Neuronal stem cell (in vitro differentiated cells): ENCODE data around the gene RIMKLB.

Experiments used
- DNase-seq: peaks from one replicate; pipeline ENCODE4 v3.0.0-alpha.2; 2013; ENCODE audit warnings: low spot score
- H2AFZ ChIP-seq: one replicate; pipeline ENCODE4 v1.6.1; 2013; ENCODE audit warnings: mild to moderate bottlenecking, low read length, inconsistent platforms
- H2AK5ac ChIP-seq: 2 replicates; pipeline ENCODE4 v1.6.1; 2013; ENCODE audit warnings: low read depth, mild to moderate bottlenecking, inconsistent platforms, low read length, moderate library complexity, mixed read lengths
- H2BK120ac ChIP-seq: 2 replicates; pipeline ENCODE4 v1.6.1; 2013; ENCODE audit warnings: low read depth, mild to moderate bottlenecking, inconsistent platforms, low read length, moderate library complexity, mixed read lengths
- H2BK12ac ChIP-seq: one replicate; pipeline ENCODE4 v1.6.1; 2013; ENCODE audit warnings: low read length, inconsistent platforms
- H2BK15ac ChIP-seq: 2 replicates; pipeline ENCODE4 v1.6.1; 2013; ENCODE audit warnings: mild to moderate bottlenecking, low read length, inconsistent platforms, mixed read lengths
- H2BK5ac ChIP-seq: one replicate; pipeline ENCODE4 v1.6.1; 2013; ENCODE audit warnings: inconsistent platforms, mild to moderate bottlenecking, low read length, moderate library complexity
- H3K14ac ChIP-seq: one replicate; pipeline ENCODE4 v1.6.1; 2013; ENCODE audit warnings: low read length, inconsistent platforms
- H3K18ac ChIP-seq: 2 replicates; pipeline ENCODE4 v1.6.1; 2013; ENCODE audit warnings: low read length, inconsistent platforms
- H3K23ac ChIP-seq: 2 replicates; pipeline ENCODE4 v1.6.1; 2013; ENCODE audit warnings: low read depth, mild to moderate bottlenecking, mixed read lengths, low read length, inconsistent platforms; ENCODE audit not compliant: poor library complexity
- H3K27ac ChIP-seq: replicated peaks from 3 replicates; pipeline ENCODE4 v1.5.1; 2013; ENCODE audit warnings: low read length, inconsistent platforms
- H3K27me3 ChIP-seq, 3 experiments: 2 replicates each; pipeline ENCODE4 v1.6.1; 2013; ENCODE audit warnings: low read length in 3 of 3, mild to moderate bottlenecking in 2 of 3, inconsistent platforms in 1 of 3, low read depth in 1 of 3, mixed read lengths in 1 of 3, moderate library complexity in 1 of 3; ENCODE audit not compliant: control insufficient read depth in 3 of 3, insufficient read depth in 3 of 3
- H3K36me3 ChIP-seq, 2 donors: replicated peaks in 1 of 2; 2 replicates each; pipeline ENCODE4 v1.6.1; 2013; ENCODE audit warnings: low read length in 2 of 2; ENCODE audit not compliant: control insufficient read depth in 2 of 2, insufficient read depth in 2 of 2
- H3K4ac ChIP-seq: 2 replicates; pipeline ENCODE4 v1.6.1; 2013; ENCODE audit warnings: inconsistent platforms, mild to moderate bottlenecking, low read length, moderate library complexity
- H3K4me1 ChIP-seq, 2 donors: 1 replicate in 1 of 2; 2 replicates in 1 of 2; pipeline ENCODE4 v1.6.1; 2013; ENCODE audit warnings: low read length in 2 of 2, low read depth in 1 of 2; ENCODE audit not compliant: control insufficient read depth in 2 of 2, insufficient read depth in 1 of 2
- H3K4me2 ChIP-seq: one replicate; pipeline ENCODE4 v1.6.1; 2013; ENCODE audit warnings: mild to moderate bottlenecking, low read length, inconsistent platforms; ENCODE audit not compliant: insufficient read depth, poor library complexity, severe bottlenecking
- H3K4me3 ChIP-seq, 2 donors: 2 replicates each; pipeline ENCODE4 v1.5.1; 2013; ENCODE audit warnings: low read length in 2 of 2, mild to moderate bottlenecking in 2 of 2, inconsistent platforms in 1 of 2, moderate library complexity in 1 of 2
- H3K79me1 ChIP-seq: one replicate; pipeline ENCODE4 v1.6.1; 2013; ENCODE audit warnings: low read depth, mild to moderate bottlenecking, inconsistent platforms, low read length, moderate library complexity
- H3K9ac ChIP-seq: one replicate; pipeline ENCODE4 v1.6.1; 2013; ENCODE audit warnings: mild to moderate bottlenecking, low read depth, low read length, inconsistent platforms; ENCODE audit not compliant: poor library complexity
- H3K9me3 ChIP-seq, 2 donors: replicated peaks in 1 of 2; 2 replicates each; pipeline versions ENCODE3 to v1.6.1; 2013; ENCODE audit warnings: low read length in 2 of 2, mild to moderate bottlenecking in 2 of 2, inconsistent platforms in 1 of 2, low read depth in 1 of 2, mixed read lengths in 1 of 2, moderate library complexity in 1 of 2; ENCODE audit not compliant: control insufficient read depth in 2 of 2, insufficient read depth in 1 of 2
- H4K8ac ChIP-seq: one replicate; pipeline ENCODE4 v1.6.1; 2013; ENCODE audit warnings: low read depth, mild to moderate bottlenecking, inconsistent platforms, low read length, moderate library complexity
- H4K91ac ChIP-seq: one replicate; pipeline ENCODE4 v1.6.1; 2013; ENCODE audit warnings: low read length, low read depth, mild to moderate bottlenecking, inconsistent platforms; ENCODE audit not compliant: poor library complexity
- WGBS, 2 donors: extraction: QIAGEN DNeasy Blood & Tissue Kit; methylation state at CpG; one replicate each; pipeline ENCODE4 v1.1.7; 2013; ENCODE audit warnings: missing lambda C conversion rate in 2 of 2, mixed read lengths in 1 of 2; ENCODE audit not compliant: insufficient read length in 2 of 2, insufficient replicate concordance in 1 of 2; ENCODE audit errors: extremely low coverage in 2 of 2; 5-methylcytosine and 5-hydroxymethylcytosine counted together

The RIMKLB gene

GRCh38 chr12:8697120-8697475 is 693 bp upstream of the RIMKLB start:
- Histone ChIP-seq H2AFZ (peak overlapping the region; percentile 89), H4K91ac (no peak overlapping the region), H2AK5ac (no peak overlapping the region), H3K4me1 (peaks cover 4 to 23% of the 10 kb centered on the region in 2 donors), H3K4me2 (peak overlapping the region; percentile 69), H3K4ac (no peak overlapping the region), H3K9ac (peak overlapping the region; percentile 89), H3K27ac (peak overlapping the region; percentile 90), H4K8ac (no peak overlapping the region), H3K79me1 (peaks cover 1% of the 10 kb centered on the region), H3K14ac (no peak overlapping the region), H2BK120ac (no peak overlapping the region), H3K18ac (peak overlapping the region; percentile 99), H2BK12ac (no peak overlapping the region), H2BK15ac (peak overlapping the region; percentile 84), H2BK5ac (peak overlapping the region; percentile 95), H3K4me3 (peak overlapping the region; percentile 80 to 86), H3K27me3 (no peaks in the 10 kb centered on the region), H3K36me3 (peaks cover 0 to 28% of the 10 kb centered on the region in 2 donors), H3K9me3 (no peaks in the 10 kb centered on the region), H3K23ac (peak overlapping the region; percentile 98)
- no CpG with 5 or more reads among the region's 21 CpGs for WGBS, 2 donors
- DNase-seq = no peak

GRCh38 chr12:8698132-8698851 is 501 bp downstream of the RIMKLB start:
- Histone ChIP-seq H3K27ac (peak overlapping the region; percentile 97), H2BK120ac (no peak overlapping the region), H2BK15ac (peak overlapping the region; percentile 98), H2BK5ac (peak overlapping the region; percentile 99), H4K8ac (no peak overlapping the region), H3K23ac (peak overlapping the region; percentile 98), H3K9ac (peak overlapping the region; percentile 98), H3K18ac (peak overlapping the region; percentile 100), H2AK5ac (peak overlapping the region; percentile 81), H3K14ac (peak overlapping the region; percentile 99), H3K36me3 (peaks cover 0 to 37% of the 10 kb centered on the region in 2 donors), H2AFZ (peak overlapping the region; percentile 93), H4K91ac (no peak overlapping the region), H2BK12ac (peak overlapping the region; percentile 22), H3K27me3 (no peaks in the 10 kb centered on the region), H3K9me3 (no peaks in the 10 kb centered on the region), H3K4ac (peak overlapping the region; percentile 53), H3K4me3 (peak overlapping the region; percentile 86 to 89), H3K4me1 (peaks cover 4 to 17% of the 10 kb centered on the region in 2 donors), H3K4me2 (peak overlapping the region; percentile 49), H3K79me1 (peaks cover 1% of the 10 kb centered on the region)
- no CpG with 5 or more reads among the region's 85 CpGs for WGBS, 2 donors
- peak; percentile 71 for DNase-seq

DNA sequence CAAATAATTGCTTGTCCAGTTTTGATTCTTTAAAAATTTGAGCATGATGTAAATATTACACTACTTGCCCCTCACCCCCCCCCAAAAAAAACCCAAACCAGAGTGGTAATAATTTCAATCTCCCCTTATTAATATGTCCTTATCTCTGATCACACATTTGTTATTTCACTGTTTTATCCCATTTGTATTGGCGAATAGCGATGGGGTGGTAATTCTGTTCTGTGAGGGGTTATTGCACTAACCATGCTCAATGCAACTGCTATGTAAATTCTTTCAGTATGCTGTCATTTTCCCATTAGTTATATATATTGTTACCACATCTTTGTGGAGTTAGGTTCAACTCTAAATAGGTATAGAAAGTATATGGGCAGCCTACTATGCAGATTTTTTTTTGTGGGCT is 1.1 kb downstream of the RIMKLB start:
- Histone ChIP-seq H4K91ac (no peak overlapping the region), H3K27me3 (no peaks in the 10 kb centered on the region), H3K4ac (no peak overlapping the region), H2BK12ac (no peak overlapping the region), H3K4me2 (peak overlapping the region; percentile 49), H3K18ac (no peak overlapping the region), H3K79me1 (peaks cover 3% of the 10 kb centered on the region), H3K9me3 (no peaks in the 10 kb centered on the region), H3K14ac (no peak overlapping the region), H3K4me1 (peaks cover 4 to 17% of the 10 kb centered on the region in 2 donors), H2BK5ac (no peak overlapping the region), H4K8ac (no peak overlapping the region), H3K36me3 (peaks cover 0 to 43% of the 10 kb centered on the region in 2 donors), H3K27ac (no peak overlapping the region), H2AK5ac (no peak overlapping the region), H3K4me3 (peak overlapping the region; percentile 86 to 89), H3K23ac (no peak overlapping the region), H3K9ac (no peak overlapping the region), H2BK15ac (no peak overlapping the region), H2AFZ (no peak overlapping the region), H2BK120ac (no peak overlapping the region)
- WGBS, 2 donors = no CpG with 5 or more reads among the region's 2 CpGs
- no peak for DNase-seq

GRCh38 chr12:8699714-8700113 is 1.9 kb downstream of the RIMKLB start:
- H3K4me2 ChIP-seq = no peak overlapping the region
- H3K18ac ChIP-seq = no peak overlapping the region
- H2AK5ac ChIP-seq = no peak overlapping the region
- H3K79me1 ChIP-seq = peaks cover 6% of the 10 kb centered on the region
- no peak overlapping the region for H4K91ac ChIP-seq
- no peak overlapping the region for H2BK5ac ChIP-seq
- H3K9ac ChIP-seq = no peak overlapping the region
- no peaks in the 10 kb centered on the region for H3K27me3 ChIP-seq
- peak overlapping the region in 1 of 2 donors; percentile 18 for H3K4me3 ChIP-seq
- H3K23ac ChIP-seq = no peak overlapping the region
- no CpG with 5 or more reads among the region's 4 CpGs for WGBS, 2 donors
- no peak overlapping the region for H3K4ac ChIP-seq
- no peak overlapping the region for H2BK120ac ChIP-seq
- no peak overlapping the region for H2BK12ac ChIP-seq
- H2AFZ ChIP-seq = no peak overlapping the region
- no peak overlapping the region for H3K27ac ChIP-seq
- H3K14ac ChIP-seq = no peak overlapping the region
- peaks cover 4 to 17% of the 10 kb centered on the region in 2 donors for H3K4me1 ChIP-seq
- H2BK15ac ChIP-seq = no peak overlapping the region
- H4K8ac ChIP-seq = no peak overlapping the region
- DNase-seq = no peak
- H3K9me3 ChIP-seq = no peaks in the 10 kb centered on the region
- peaks cover 0 to 50% of the 10 kb centered on the region in 2 donors for H3K36me3 ChIP-seq
